IPS DF 19.7 (cell line): Measurements from ENCODE around the gene FAM193B.

ENCODE experiments used
- DNase-seq: peaks from one replicate; pipeline ENCODE4 v3.0.0-alpha.2; 2013; ENCODE audit warnings: low read depth, low spot score

Gene FAM193B

DNA sequence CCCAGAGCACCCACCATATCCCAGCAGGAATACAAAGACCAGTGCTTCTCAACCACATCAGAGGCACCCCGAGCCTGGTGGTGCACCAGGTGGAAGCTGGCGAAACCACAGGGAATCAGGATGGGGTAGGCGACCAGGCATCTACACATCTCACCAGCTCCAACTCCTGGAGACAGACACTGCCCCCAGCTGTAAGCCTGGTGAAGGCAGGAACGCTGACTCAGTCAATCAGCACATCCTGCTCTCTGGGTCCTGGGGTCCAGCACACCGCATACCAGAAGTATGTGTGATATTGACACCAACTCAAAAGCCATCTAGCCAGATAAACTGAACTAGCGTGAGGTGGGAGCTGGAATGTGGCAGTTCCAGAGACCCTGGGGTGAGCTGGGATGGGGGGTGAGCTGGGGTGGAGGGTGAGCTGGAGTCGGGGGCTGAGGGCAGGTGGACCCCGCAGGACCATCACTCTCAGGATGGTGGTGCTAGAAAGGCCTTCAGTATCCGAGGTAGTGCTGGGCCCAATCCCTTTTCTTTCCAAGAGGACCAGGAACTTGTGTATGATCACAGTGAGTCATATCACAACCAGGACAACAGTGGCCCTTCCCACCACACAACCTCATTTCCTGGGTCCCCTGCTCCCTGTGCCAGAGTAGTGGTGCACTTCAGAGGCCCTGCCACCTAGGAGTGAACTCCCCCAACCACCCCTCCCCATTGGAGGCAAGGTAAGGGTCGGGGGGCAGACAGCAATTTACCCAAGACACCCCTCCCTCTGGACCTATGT is 83.4 kb downstream of the FAM193B start:
- no peak for DNase-seq
